B cell (primary cell): ENCODE results near the gene TGFBR2. TPM values are rescaled to one million over a fixed set of nuclear protein-coding genes. Genes with fewer than 3 reads are reported as not detected.

Experiments
- ATAC-seq: fragments of 200-7000 bp; cut with Tn5 transposase; one replicate; pipeline ENCODE4 v1.10.0; 2021; ENCODE audit warnings: low read depth, mild to moderate bottlenecking, moderate number of reproducible peaks, moderate library complexity
- CTCF ChIA-PET: fragments of 350-600 bp; sonication (Branson Sonifier 250); formaldehyde crosslinking; loops from one replicate; lab custom pipeline; 2021; ENCODE audit warnings: antibody characterized with exemption, inconsistent platforms; lab: Charles Lee
- POLR2A ChIA-PET: fragments of 350-600 bp; sonication (Branson Sonifier 250); formaldehyde crosslinking; loops from one replicate; lab custom pipeline; 2021; ENCODE audit warnings: antibody characterized with exemption; lab: Charles Lee
- DNase-seq: peaks from one replicate; pipeline ENCODE4 v3.0.0; 2013
- H2AFZ ChIP-seq: 2 replicates; pipeline ENCODE4 v1.6.1; 2012; ENCODE audit warnings: mild to moderate bottlenecking, low read depth, low read length; ENCODE audit not compliant: insufficient read depth, poor library complexity, severe bottlenecking
- H3K27ac ChIP-seq, 2 donors: 1 replicate in 1 of 2; 2 replicates in 1 of 2; pipeline ENCODE4 v1.5.1; 2012 to 2013; ENCODE audit warnings: low read length in 2 of 2, mild to moderate bottlenecking in 2 of 2, moderate library complexity in 1 of 2
- H3K27me3 ChIP-seq, 4 experiments: fragments of 200-600 bp in 1 of 4; sonication (generic) in 1 of 4; replicated peaks in 1 of 4; 1 replicate in 2 of 4; 2 replicates in 2 of 4; pipeline versions ENCODE4 v1.6.1 to v1.7.0; 2013 to 2016; ENCODE audit warnings: low read length in 3 of 4, mild to moderate bottlenecking in 2 of 4, mixed read lengths in 1 of 4, moderate library complexity in 1 of 4; ENCODE audit not compliant: insufficient read depth in 4 of 4, control insufficient read depth in 3 of 4; ENCODE audit errors: control extremely low read depth in 1 of 4
- H3K36me3 ChIP-seq, 2 experiments: replicated peaks in 1 of 2; 1 replicate in 1 of 2; 2 replicates in 1 of 2; pipeline versions ENCODE4 v1.6.1 to v1.7.1; 2013; ENCODE audit warnings: low read length in 1 of 2; ENCODE audit not compliant: insufficient read depth in 2 of 2, control insufficient read depth in 1 of 2; ENCODE audit errors: control extremely low read depth in 1 of 2, extremely low read depth in 1 of 2
- H3K4me1 ChIP-seq, 2 donors: fragments of 200-600 bp in 1 of 2; sonication (generic) in 1 of 2; 1 replicate in 1 of 2; 2 replicates in 1 of 2; pipeline versions ENCODE4 v1.5.1 to v1.6.1; 2013 to 2017; ENCODE audit warnings: low read length in 2 of 2; ENCODE audit not compliant: control insufficient read depth in 2 of 2, insufficient read depth in 2 of 2
- H3K4me2 ChIP-seq: replicated peaks from 2 replicates; pipeline ENCODE3; 2012; ENCODE audit warnings: mild to moderate bottlenecking, low read depth, low read length; ENCODE audit not compliant: poor library complexity, severe bottlenecking
- H3K4me3 ChIP-seq, 5 experiments: fragments of 200-600 bp in 1 of 5; sonication (generic) in 1 of 5; 1 replicate in 3 of 5; 2 replicates in 2 of 5; pipeline versions ENCODE4 v1.5.1 to v1.7.0; 2011 to 2016; ENCODE audit warnings: low read length in 4 of 5, mild to moderate bottlenecking in 4 of 5, low read depth in 2 of 5, control low read depth in 1 of 5, moderate library complexity in 1 of 5; ENCODE audit not compliant: insufficient read depth in 1 of 5; ENCODE audit errors: control extremely low read depth in 1 of 5, extremely low read depth in 1 of 5
- H3K79me2 ChIP-seq: fragments of 200-600 bp; sonication (generic); one replicate; pipeline ENCODE4 v1.6.0; 2016; ENCODE audit warnings: low read length; ENCODE audit not compliant: control insufficient read depth, insufficient read depth
- H3K9ac ChIP-seq: fragments of 200-600 bp; sonication (generic); 2 replicates; pipeline ENCODE4 v1.6.1; 2017; ENCODE audit warnings: mild to moderate bottlenecking, low read length, moderate library complexity
- H3K9me3 ChIP-seq, 3 donors: one replicate each; pipeline versions ENCODE4 v1.6.1 to v1.7.1; 2013; ENCODE audit warnings: low read length in 2 of 3; ENCODE audit not compliant: control insufficient read depth in 2 of 3, insufficient read depth in 1 of 3; ENCODE audit errors: control extremely low read depth in 1 of 3
- H4K20me1 ChIP-seq: 2 replicates; pipeline ENCODE4 v1.6.0; 2012; ENCODE audit warnings: mild to moderate bottlenecking, low read length; ENCODE audit not compliant: insufficient read depth, control insufficient read depth, poor library complexity, severe bottlenecking
- H3K27ac Mint-ChIP-seq: one replicate; pipeline ENCODE4 v1.8.0; 2021; ENCODE audit warnings: mixed read lengths
- H3K27me3 Mint-ChIP-seq: one replicate; pipeline ENCODE4 v1.8.0; 2021; ENCODE audit warnings: mixed read lengths
- H3K4me1 Mint-ChIP-seq: one replicate; pipeline ENCODE4 v1.8.0; 2021; ENCODE audit warnings: mixed read lengths
- H3K4me3 Mint-ChIP-seq: one replicate; pipeline ENCODE4 v1.8.0; 2021; ENCODE audit warnings: mixed read lengths
- H3K9me3 Mint-ChIP-seq: one replicate; pipeline ENCODE4 v1.8.0; 2022; ENCODE audit warnings: mixed read lengths; ENCODE audit not compliant: insufficient read depth
- EZH2 ChIP-seq: IDR thresholded peaks from 2 replicates; pipeline ENCODE4 v1.6.1; 2012; ENCODE audit warnings: borderline replicate concordance, low read depth, mild to moderate bottlenecking, moderate library complexity, low read length; ENCODE audit not compliant: insufficient read depth, poor library complexity, severe bottlenecking
- WGBS: methylation state at CpG from one replicate; pipeline ENCODE4 v1.1.5; 2013; ENCODE audit warnings: missing lambda C conversion rate; ENCODE audit not compliant: insufficient coverage; 5-methylcytosine and 5-hydroxymethylcytosine counted together
- intact Hi-C: fragments of 100-400 bp; cut with micrococcal nuclease; formaldehyde crosslinking; loops from one replicate; pipeline ENCODE4 v1.10.0; 2022
- polyA plus RNA-seq: library from polyadenylated mRNA; depleted of rRNA; stranded (reverse); fragments of >200 nt; gene quantifications from 2 replicates; pipeline ENCODE4 v1.2.3, GENCODE V29; 2012
- total RNA-seq, 2 donors: library from RNA; stranded (reverse); fragments of 120-200 nt in 1 of 2; gene quantifications; 1 replicate in 1 of 2; 2 replicates in 1 of 2; pipeline versions ENCODE4 v1.2.3 to v1.2.4, GENCODE V29; 2013 to 2022
- TF ChIP-seq, protein P1 (sequence below): fragments of 200-600 bp; IDR thresholded peaks from one replicate; pipeline ENCODE4 v1.8.0; 2022; ENCODE audit warnings: antibody characterized with exemption, mild to moderate bottlenecking

The TGFBR2 gene
- total and polyA plus RNA-seq, 2 donors (not counting 1 experiment from before 2014, with no cell fraction given), result 68.7 to 189 TPM

DNA sequence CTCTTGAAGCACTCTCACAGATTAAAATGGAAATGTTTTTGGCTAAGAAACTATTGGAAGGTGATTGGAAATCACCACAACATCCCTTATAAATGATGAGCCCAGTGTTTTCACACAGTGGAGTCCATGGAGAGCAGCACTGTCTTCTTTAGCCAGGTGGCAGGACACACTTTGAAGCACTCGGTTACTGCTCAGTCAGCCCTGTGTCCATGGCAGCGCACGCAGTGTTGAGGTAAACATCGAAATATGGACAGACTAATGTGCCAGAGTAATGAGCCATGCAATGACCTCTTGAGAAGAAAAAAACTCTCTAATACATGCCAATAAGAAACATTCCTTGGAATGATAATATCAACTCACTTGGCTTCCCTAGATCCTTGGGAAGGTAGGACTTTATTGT, 66.6 kb downstream of the TGFBR2 start:
- Histone ChIP-seq H3K9me3 (peaks cover 0 to 9% (median 5%) of the 10 kb centered on the region in 3 donors), H3K27me3 (no peaks in the 10 kb centered on the region), H3K4me3 (peak overlapping the region in 1 of 5 experiments; percentile 2), H3K4me1 (peaks cover 41 to 46% of the 10 kb centered on the region in 2 donors), H2AFZ (no peak overlapping the region), H3K27ac (peak overlapping the region; percentile 8 to 77), H3K79me2 (peaks cover 96% of the 10 kb centered on the region), H4K20me1 (peaks cover 7% of the 10 kb centered on the region), H3K36me3 (peaks cover 8 to 97% of the 10 kb centered on the region in 2 experiments), H3K9ac (no peak overlapping the region), H3K4me2 (no peak overlapping the region)
- 71% methylated on average over 1 of the region's 4 CpGs for WGBS
- DNase-seq (no peak), ATAC-seq (peak; percentile 12)
- Mint-ChIP-seq H3K4me1 (peaks cover 83% of the 10 kb centered on the region), H3K27me3 (no peaks in the 10 kb centered on the region), H3K27ac (peak overlapping the region; percentile 81), H3K4me3 (no peak overlapping the region), H3K9me3 (peaks cover 4% of the 10 kb centered on the region)
- ChIA-PET POLR2A (no interaction called here), CTCF (no interaction called here)
- TF ChIP-seq EZH2, result no peak
- TF ChIP-seq, protein P1, sequence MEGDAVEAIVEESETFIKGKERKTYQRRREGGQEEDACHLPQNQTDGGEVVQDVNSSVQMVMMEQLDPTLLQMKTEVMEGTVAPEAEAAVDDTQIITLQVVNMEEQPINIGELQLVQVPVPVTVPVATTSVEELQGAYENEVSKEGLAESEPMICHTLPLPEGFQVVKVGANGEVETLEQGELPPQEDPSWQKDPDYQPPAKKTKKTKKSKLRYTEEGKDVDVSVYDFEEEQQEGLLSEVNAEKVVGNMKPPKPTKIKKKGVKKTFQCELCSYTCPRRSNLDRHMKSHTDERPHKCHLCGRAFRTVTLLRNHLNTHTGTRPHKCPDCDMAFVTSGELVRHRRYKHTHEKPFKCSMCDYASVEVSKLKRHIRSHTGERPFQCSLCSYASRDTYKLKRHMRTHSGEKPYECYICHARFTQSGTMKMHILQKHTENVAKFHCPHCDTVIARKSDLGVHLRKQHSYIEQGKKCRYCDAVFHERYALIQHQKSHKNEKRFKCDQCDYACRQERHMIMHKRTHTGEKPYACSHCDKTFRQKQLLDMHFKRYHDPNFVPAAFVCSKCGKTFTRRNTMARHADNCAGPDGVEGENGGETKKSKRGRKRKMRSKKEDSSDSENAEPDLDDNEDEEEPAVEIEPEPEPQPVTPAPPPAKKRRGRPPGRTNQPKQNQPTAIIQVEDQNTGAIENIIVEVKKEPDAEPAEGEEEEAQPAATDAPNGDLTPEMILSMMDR, result no peak
- intact Hi-C loops, result no loop called here

DNA sequence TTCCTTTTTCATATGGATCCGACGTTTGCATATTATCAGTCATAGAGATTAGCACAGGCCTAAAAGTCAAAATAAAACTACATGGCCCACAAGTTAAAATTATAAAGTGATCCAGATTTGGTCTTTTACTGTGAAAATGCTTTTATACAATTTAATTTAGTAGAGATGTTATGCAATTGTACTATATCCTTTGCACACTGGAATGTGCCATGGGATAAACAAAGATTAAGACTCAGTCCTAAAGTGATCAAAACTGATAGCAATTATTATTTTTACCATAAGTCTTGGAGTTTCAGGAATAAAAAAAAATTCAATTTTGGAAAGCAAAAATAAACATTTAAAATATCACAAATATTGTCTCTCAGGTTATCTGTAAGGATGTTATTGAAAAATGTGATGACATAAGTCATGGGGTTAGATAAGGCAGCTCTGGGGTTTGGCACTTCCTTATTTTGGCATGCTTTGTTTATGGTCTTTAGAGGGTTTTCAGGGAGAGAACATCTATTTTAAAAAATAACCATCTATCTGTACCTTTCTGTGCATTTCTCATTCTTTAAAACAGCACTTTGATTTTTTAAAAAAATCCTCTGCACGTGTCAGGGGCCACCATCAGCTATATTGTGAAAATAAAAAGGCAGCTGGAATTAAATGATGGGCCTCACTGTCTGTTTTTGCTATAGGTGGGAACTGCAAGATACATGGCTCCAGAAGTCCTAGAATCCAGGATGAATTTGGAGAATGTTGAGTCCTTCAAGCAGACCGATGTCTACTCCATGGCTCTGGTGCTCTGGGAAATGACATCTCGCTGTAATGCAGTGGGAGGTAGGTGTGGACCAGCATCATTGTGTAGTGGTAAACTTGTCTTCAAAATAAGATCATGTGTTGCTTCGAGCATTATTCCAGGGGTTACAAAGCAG, 67.3 kb downstream of the TGFBR2 start:
- peaks cover 7% of the 10 kb centered on the region for H4K20me1 ChIP-seq
- CTCF ChIA-PET, result interaction anchor here (1.4 to 1.8 kb wide), 3 partner anchors 20 to 475 kb away, joined by 3 to 6 read pairs (median 5); no protein-coding TSS in a partner anchor

More for the DNA sequence above, 67.3 kb downstream of the TGFBR2 start:
- peaks cover 0 to 9% (median 5%) of the 10 kb centered on the region in 3 donors for H3K9me3 ChIP-seq
- peak overlapping the region in 1 of 5 experiments; percentile 2 for H3K4me3 ChIP-seq
- H3K79me2 ChIP-seq, result peaks cover 96% of the 10 kb centered on the region
- H3K9ac ChIP-seq, result no peak overlapping the region
- H3K27me3 Mint-ChIP-seq, result no peaks in the 10 kb centered on the region
- peak; percentile 43 for DNase-seq
- TF ChIP-seq, protein P1, result no peak
- TF ChIP-seq EZH2, result no peak
- H3K36me3 ChIP-seq, result peaks cover 9 to 95% of the 10 kb centered on the region in 2 experiments
- H2AFZ ChIP-seq, result no peak overlapping the region
- POLR2A ChIA-PET, result no interaction called here
- intact Hi-C loops, result no loop called here
- peak overlapping the region; percentile 77 for H3K27ac Mint-ChIP-seq
- H3K27ac ChIP-seq, result peak overlapping the region; percentile 44 to 77
- H3K4me1 Mint-ChIP-seq, result peaks cover 78% of the 10 kb centered on the region
- H3K4me1 ChIP-seq, result peaks cover 33 to 40% of the 10 kb centered on the region in 2 donors
- 93% methylated on average over 3 of the region's 6 CpGs for WGBS
- no peaks in the 10 kb centered on the region for H3K27me3 ChIP-seq
- peak overlapping the region; percentile 46 for H3K4me3 Mint-ChIP-seq
- no peak overlapping the region for H3K4me2 ChIP-seq
- peaks cover 4% of the 10 kb centered on the region for H3K9me3 Mint-ChIP-seq
- ATAC-seq, result peak; percentile 42
